Measurements from ENCODE around the gene MICALL2.

DNA sequence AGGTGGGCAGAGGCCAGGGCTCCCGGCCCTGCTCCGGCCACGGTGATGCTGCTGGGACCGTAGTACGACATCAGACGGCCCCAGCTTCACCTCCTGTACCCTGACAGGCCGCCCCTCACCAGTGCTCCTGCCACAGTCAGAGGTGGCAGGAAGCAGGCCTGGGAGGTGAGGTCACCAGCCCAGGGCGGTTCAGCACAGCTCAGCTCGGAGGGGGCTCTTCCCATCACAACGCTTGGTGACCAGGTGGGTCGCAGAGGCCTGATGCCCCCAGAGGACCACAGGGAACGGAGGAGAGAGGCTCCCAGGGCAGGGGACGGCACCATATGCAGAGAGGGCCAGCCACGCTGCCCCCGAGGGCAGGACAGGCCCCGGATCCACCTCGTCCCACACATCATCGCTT lies 8.8 kb downstream of the MICALL2 start:
- TF ChIP-seq, protein P1, sequence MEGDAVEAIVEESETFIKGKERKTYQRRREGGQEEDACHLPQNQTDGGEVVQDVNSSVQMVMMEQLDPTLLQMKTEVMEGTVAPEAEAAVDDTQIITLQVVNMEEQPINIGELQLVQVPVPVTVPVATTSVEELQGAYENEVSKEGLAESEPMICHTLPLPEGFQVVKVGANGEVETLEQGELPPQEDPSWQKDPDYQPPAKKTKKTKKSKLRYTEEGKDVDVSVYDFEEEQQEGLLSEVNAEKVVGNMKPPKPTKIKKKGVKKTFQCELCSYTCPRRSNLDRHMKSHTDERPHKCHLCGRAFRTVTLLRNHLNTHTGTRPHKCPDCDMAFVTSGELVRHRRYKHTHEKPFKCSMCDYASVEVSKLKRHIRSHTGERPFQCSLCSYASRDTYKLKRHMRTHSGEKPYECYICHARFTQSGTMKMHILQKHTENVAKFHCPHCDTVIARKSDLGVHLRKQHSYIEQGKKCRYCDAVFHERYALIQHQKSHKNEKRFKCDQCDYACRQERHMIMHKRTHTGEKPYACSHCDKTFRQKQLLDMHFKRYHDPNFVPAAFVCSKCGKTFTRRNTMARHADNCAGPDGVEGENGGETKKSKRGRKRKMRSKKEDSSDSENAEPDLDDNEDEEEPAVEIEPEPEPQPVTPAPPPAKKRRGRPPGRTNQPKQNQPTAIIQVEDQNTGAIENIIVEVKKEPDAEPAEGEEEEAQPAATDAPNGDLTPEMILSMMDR (IDR thresholded peaks at IDR 0.05), result no peak
- no peak for TF ChIP-seq POLR2A (IDR thresholded peaks at IDR 0.05)

Measured in uterus (tissue), 2 donors.